Activated B cell treated with CpG ODN at 0.5 μM for 24 hours (primary cell): ENCODE data around the gene MORC1. TPM values are rescaled to one million over a fixed set of nuclear protein-coding genes. Genes with fewer than 3 reads are reported as not detected.

Experiments
- ATAC-seq: fragments of 200-7000 bp; cut with Tn5 transposase; one replicate; pipeline ENCODE4 v1.10.0; 2021; ENCODE audit warnings: low read depth, mild to moderate bottlenecking, moderate library complexity
- CTCF ChIA-PET: fragments of 350-600 bp; sonication (Branson Sonifier 250); formaldehyde crosslinking; loops from one replicate; lab custom pipeline; 2021; ENCODE audit warnings: antibody characterized with exemption; lab: Charles Lee
- POLR2A ChIA-PET: fragments of 350-600 bp; sonication (Branson Sonifier 250); formaldehyde crosslinking; loops from one replicate; lab custom pipeline; 2021; ENCODE audit warnings: antibody characterized with exemption; lab: Charles Lee
- DNase-seq: peaks from one replicate; pipeline ENCODE4 v3.0.0; 2022
- H3K27ac Mint-ChIP-seq: one replicate; pipeline ENCODE4 v1.8.0; 2020; ENCODE audit warnings: mixed read lengths
- H3K27me3 Mint-ChIP-seq: one replicate; pipeline ENCODE4 v1.8.0; 2021; ENCODE audit warnings: mixed read lengths
- H3K36me3 Mint-ChIP-seq: one replicate; pipeline ENCODE4 v1.8.0; 2021; ENCODE audit warnings: low read depth, mixed read lengths
- H3K4me1 Mint-ChIP-seq: one replicate; pipeline ENCODE4 v1.8.0; 2021; ENCODE audit warnings: mixed read lengths
- H3K4me3 Mint-ChIP-seq: one replicate; pipeline ENCODE4 v1.8.0; 2020; ENCODE audit warnings: mild to moderate bottlenecking, mixed read lengths
- H3K9me3 Mint-ChIP-seq: one replicate; pipeline ENCODE4 v1.8.0; 2020; ENCODE audit warnings: mixed read lengths
- intact Hi-C: fragments of 100-400 bp; cut with micrococcal nuclease; formaldehyde crosslinking; loops from one replicate; pipeline ENCODE4 v1.15.1; 2024
- total RNA-seq: library from RNA; stranded (reverse); gene quantifications from 2 replicates; pipeline ENCODE4 v1.2.3, GENCODE V29; 2022
- TF ChIP-seq, protein P1 (sequence below): fragments of 200-600 bp; IDR thresholded peaks from one replicate; pipeline ENCODE4 v1.8.0; 2022; ENCODE audit warnings: antibody characterized with exemption, mild to moderate bottlenecking

Gene MORC1
- total RNA-seq, 1 donor from 2014 or later: not detected

DNA sequence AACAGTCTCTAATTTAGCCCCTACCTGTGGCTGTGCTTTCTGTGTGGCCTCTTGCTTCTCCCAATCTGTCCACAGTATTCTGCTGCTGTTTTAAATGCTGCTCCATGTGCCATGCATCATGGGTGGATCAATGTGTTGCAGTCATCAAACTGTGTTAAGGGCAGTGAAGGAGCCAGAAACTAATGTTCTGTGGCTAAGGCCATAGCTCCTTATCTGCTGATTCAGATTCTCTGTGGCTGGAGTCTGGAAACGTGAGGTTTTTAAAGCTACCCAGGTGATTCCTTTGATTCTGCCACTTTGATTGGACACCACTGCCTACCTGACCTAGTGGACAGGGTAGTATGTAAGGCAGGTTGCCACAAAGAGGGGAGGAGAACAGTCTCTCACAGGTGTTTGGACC is 44.8 kb downstream of the MORC1 start:
- peaks cover 16% of the 10 kb centered on the region for H3K27me3 Mint-ChIP-seq
- peaks cover 11% of the 10 kb centered on the region for H3K4me1 Mint-ChIP-seq
- CTCF ChIA-PET: interaction anchor here (1.3 kb wide), 1 partner anchor 10 kb away, joined by 4 read pairs; no protein-coding TSS in a partner anchor
- ATAC-seq (no peak), DNase-seq (no peak)
- TF ChIP-seq, protein P1, sequence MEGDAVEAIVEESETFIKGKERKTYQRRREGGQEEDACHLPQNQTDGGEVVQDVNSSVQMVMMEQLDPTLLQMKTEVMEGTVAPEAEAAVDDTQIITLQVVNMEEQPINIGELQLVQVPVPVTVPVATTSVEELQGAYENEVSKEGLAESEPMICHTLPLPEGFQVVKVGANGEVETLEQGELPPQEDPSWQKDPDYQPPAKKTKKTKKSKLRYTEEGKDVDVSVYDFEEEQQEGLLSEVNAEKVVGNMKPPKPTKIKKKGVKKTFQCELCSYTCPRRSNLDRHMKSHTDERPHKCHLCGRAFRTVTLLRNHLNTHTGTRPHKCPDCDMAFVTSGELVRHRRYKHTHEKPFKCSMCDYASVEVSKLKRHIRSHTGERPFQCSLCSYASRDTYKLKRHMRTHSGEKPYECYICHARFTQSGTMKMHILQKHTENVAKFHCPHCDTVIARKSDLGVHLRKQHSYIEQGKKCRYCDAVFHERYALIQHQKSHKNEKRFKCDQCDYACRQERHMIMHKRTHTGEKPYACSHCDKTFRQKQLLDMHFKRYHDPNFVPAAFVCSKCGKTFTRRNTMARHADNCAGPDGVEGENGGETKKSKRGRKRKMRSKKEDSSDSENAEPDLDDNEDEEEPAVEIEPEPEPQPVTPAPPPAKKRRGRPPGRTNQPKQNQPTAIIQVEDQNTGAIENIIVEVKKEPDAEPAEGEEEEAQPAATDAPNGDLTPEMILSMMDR: no peak
- POLR2A ChIA-PET: no interaction called here
- H3K36me3 Mint-ChIP-seq: no peaks in the 10 kb centered on the region
- intact Hi-C loops: no loop called here
- H3K27ac Mint-ChIP-seq: no peak overlapping the region
- H3K4me3 Mint-ChIP-seq: no peak overlapping the region
- H3K9me3 Mint-ChIP-seq: no peaks in the 10 kb centered on the region

- ChIA-PET POLR2A (no interaction called here), CTCF (interaction anchor here (1.2 kb wide), 1 partner anchor 48 kb away, joined by 8 read pairs; no protein-coding TSS in a partner anchor)
These were observed 45.7 kb downstream of the MORC1 start for GRCh38 chr3:109072194-109072593.

DNA sequence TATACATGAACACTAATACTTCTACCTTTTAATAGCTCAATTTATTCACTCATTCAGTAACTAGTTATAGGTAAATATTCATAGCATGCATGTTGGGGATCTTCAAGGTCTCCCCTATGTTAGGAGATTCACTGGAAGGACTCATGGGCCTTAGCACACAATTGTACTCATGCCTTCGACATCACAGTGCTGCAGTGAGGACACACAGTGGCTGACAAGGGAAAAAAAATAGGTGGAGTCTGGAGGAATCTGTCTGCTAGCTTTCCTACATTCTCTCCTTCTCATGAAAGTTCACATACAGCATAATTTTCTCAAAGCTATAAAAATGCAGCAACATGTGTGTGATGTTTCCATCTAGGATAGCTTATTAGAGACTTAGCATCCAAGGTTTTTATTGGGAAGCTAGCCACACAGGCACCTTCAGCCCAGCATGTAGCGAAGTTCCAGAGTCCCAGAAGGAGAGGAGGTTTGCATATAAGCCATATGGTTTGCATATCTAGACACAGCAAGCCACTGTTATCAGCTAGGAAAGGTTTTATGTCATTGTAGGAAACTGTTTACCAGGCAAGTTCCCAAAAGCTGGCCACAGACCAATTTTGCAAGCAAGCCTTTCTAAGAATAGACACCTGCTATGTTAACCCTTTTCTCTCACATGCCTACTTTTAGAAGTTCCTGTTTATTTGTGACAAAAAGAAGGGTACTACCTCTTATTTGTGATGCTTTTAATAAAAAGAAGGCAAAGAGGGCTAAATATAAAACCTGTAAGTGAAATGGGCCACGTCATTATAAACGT is 46.4 kb downstream of the MORC1 start:
- CTCF ChIA-PET: interaction anchor here (0.9 to 1.2 kb wide), 2 partner anchors 24 to 47 kb away, joined by 3 to 8 read pairs; no protein-coding TSS in a partner anchor
- intact Hi-C loops: no loop called here
- no peak for DNase-seq
- Mint-ChIP-seq H3K4me3 (no peak overlapping the region), H3K27me3 (peaks cover 16% of the 10 kb centered on the region), H3K27ac (no peak overlapping the region), H3K9me3 (no peaks in the 10 kb centered on the region), H3K36me3 (no peaks in the 10 kb centered on the region), H3K4me1 (peaks cover 11% of the 10 kb centered on the region)
- no peak for ATAC-seq
- POLR2A ChIA-PET: no interaction called here
- TF ChIP-seq, protein P1: no peak

More at GRCh38 chr3:109072194-109072593, 45.7 kb downstream of the MORC1 start:
- no peaks in the 10 kb centered on the region for H3K36me3 Mint-ChIP-seq
- no peak for ATAC-seq
- H3K27me3 Mint-ChIP-seq: peaks cover 16% of the 10 kb centered on the region
- peaks cover 11% of the 10 kb centered on the region for H3K4me1 Mint-ChIP-seq
- no peak overlapping the region for H3K27ac Mint-ChIP-seq
- H3K4me3 Mint-ChIP-seq: no peak overlapping the region
- TF ChIP-seq, protein P1: no peak
- intact Hi-C loops: no loop called here
- DNase-seq: no peak
- no peaks in the 10 kb centered on the region for H3K9me3 Mint-ChIP-seq

- Mint-ChIP-seq H3K27ac (no peak overlapping the region), H3K9me3 (peaks cover 2% of the 10 kb centered on the region), H3K4me1 (peaks cover 11% of the 10 kb centered on the region), H3K36me3 (no peaks in the 10 kb centered on the region), H3K4me3 (no peak overlapping the region), H3K27me3 (peaks cover 12% of the 10 kb centered on the region)
- ChIA-PET POLR2A (no interaction called here), CTCF (no interaction called here)
- intact Hi-C loops: no loop called here
- DNase-seq (no peak), ATAC-seq (no peak)
- TF ChIP-seq, protein P1: no peak
These were observed 47.7 kb downstream of the MORC1 start for GRCh38 chr3:109070211-109070610.

- POLR2A ChIA-PET: no interaction called here
- H3K36me3 Mint-ChIP-seq: no peaks in the 10 kb centered on the region
- H3K4me1 Mint-ChIP-seq: peaks cover 6% of the 10 kb centered on the region
- DNase-seq (no peak), ATAC-seq (no peak)
- TF ChIP-seq, protein P1: no peak
- CTCF ChIA-PET: no interaction called here
- peaks cover 2% of the 10 kb centered on the region for H3K9me3 Mint-ChIP-seq
- no peak overlapping the region for H3K27ac Mint-ChIP-seq
- H3K27me3 Mint-ChIP-seq: peaks cover 7% of the 10 kb centered on the region
- intact Hi-C loops: no loop called here
- no peak overlapping the region for H3K4me3 Mint-ChIP-seq
These were observed 51.1 kb downstream of the MORC1 start for GRCh38 chr3:109066864-109067263.
